Midbrain (tissue), 1 donor: ENCODE results near the gene ADSS1.
A peak's percentile ranks its signal among the peaks of the same experiment; 100 is the strongest.
"Not testable (repeated sequence)": the region's sequence is repeated elsewhere in the genome, so short reads cannot be mapped to it uniquely, and the experiment has no call there.

Experiments
- DNase-seq: peaks from one replicate; lab custom pipeline; 2025; lab: John Stamatoyannopoulos, UW

ADSS1 gene

GRCh38 chr14:104717646-104718045 lies 6.4 kb upstream of the ADSS1 start:
- DNase-seq = no peak

DNA sequence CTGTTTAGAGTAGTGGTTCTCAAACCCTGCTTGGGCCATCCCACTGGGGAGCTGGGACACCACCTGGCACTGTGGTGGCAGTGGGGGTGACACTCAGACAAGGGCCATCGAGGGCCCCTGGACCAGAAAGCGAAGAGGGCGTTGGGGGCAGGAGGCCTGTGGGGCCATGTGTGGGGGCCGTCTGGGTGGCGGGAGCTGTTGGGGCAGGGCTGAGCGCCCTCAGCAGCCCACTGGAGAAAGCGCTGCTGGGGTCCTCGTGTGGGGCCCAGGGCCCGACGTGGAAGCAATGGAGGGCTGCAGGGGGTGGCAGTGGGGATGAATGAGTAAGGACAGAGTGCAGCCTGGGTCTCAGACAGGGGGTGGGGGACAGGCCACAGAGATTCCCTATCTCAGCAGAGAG lies 5.9 kb upstream of the ADSS1 start:
- DNase-seq = no peak

- DNase-seq = no peak
Observed at GRCh38 chr14:104718871-104719270, 5.2 kb upstream of the ADSS1 start.

GRCh38 chr14:104719343-104719742 lies 4.7 kb upstream of the ADSS1 start:
- no peak for DNase-seq

GRCh38 chr14:104721505-104722431 lies 2.3 kb upstream of the ADSS1 start:
- DNase-seq = no peak

DNA sequence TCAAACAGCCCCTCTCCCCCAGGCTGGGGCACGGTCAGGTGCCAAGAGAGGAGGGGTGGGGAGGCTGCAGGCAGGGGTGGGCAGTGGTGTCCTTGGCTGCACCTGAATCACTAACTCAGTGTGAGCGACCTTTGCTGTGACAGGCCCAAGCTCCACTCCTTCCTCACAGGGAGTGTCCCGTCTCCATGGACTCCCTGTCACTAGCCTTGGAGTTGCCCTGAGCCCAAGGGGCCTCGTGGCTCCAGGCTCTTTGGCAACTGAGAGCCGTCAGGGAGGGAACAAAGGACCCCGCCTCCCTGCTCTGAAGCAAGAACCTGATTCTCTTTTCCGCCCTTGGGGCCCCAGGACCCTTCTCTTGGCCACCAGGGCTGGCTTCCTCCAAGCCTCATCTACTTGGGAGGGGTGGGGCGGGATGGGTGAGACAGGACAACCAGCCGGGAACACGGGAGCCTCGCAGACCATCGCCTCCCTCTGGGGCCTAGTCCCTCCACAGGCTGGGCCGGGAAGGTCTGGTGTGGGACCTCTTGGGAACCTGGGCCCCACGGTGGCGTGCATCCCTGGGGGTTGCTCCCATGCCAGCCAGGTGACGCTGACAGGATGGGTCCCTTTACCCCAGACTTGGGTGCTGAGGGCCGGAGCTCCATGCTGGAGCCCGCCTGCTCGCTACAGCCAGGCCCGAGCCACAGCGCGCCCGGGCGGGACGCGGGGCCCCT lies 935 bp upstream of the ADSS1 start:
- DNase-seq = no peak

GRCh38 chr14:104724407-104724980 lies 465 bp downstream of the ADSS1 start:
- no peak for DNase-seq

DNA sequence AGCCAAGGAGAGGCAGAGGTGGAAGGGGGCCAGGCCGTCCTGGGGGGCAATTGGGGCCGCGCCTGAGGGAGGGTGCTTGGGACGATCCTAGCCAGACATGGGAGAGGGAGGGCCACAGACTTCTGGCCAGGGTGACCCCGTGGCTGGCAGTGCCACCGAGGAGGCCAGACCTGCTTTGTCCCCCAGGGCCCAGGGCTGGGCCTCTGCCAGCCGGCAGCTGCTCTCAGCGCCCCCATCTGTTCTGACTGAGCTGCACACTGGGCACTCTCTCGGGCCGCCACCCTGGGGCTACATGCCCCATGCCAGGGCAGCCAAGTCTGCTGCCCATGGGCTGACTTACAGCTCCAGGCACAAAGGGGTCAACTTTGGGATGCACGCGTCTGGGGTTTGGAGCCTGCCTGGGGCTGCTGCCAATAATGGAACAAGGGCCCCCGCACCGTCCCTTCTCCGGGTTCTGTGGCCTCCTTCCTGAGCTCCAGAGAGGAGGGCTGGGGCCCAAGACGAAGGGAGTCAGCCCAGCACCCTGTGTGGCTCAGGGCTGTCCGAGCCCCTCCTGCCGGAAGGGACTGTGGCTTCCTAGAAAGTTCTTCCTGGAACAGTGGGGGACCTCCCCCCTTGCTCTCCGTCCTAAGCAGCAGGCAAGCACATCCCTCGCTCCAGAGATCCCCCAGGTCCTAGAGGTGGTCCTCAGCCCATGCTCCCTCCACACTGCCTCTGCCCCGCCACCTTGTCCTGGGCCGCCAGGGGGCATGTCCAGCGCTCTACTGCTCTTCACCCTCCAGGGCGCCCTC lies 1.1 kb downstream of the ADSS1 start:
- DNase-seq = peak; percentile 56

DNA sequence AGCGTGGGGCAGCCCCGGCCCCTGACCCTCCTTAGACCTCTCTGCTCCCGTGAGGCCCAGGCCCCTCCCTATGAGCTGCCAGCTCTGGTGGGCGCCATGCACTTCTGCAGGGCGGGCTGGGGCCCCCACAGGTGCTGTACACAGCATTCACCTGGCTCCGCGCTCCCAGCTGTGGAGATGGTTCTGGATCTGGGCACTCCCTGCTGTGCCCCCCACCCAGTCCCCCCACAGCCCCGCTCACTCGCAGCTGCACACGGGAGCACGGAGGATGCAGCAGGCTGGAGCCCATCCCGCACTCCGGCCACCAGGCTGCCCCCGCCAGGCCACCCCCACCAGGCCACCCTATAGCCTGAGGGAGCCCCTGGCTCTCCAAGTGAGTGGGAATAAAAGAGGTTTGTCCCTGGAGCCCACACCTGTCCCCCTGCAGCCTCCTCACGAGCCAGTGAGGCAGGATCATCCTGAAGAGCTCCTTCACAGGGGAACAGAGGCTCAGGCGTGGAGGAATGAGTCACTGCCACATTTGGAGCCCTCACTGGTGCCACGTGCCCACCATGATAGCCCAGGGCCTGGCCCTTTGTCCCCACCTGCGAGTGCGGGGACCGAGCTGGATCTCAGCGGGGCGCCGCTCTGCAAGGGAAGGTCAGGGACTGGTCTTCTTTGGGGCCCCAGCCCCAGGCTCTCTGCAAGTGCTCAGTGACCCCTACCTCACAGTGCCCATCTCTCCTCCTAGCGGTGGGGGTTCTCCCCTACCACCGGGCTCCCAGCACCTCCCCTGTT lies 1.9 kb downstream of the ADSS1 start:
- no peak for DNase-seq

DNA sequence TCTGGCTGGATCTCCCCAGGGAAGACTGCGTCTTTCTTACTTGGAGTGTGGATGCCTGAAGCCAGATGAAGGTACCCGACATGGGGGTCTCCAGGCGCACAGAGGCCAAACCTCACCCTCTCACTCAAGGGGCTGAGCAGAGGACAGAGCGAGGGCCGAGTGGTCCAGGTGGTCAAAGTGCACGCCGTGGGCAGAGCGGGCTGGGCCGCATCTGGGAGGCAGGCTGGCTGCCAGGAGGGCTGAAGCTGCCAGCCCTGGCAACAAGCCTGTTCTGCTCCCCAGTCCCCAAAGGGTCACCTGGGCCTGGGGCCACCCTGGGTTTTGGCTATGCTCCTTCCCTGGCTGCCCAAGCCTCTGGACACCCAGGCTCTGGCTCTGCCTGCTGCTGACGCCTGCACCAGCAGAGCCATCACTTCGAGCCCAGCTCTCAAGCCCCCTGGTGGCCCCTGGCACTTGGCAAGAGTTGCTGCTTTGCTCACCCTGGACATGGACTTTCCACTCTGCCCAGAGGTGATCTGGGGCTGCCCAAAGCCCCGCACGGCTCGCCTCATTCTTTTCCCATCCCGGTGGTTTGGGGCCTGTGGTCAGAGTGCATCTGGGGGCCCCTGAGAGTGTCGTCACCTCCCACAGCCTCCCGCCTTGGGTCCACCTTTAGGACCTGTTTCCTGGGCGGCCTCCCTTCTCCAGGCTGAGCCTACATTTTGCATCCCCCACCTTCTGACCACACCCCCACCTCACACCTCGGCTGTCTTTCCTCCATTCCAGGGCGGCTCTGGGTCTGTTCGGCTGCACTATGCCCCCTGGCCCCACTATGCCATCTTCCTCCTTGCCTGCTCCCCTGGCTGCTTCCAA lies 2.8 kb downstream of the ADSS1 start:
- peak; percentile 38 for DNase-seq

- no peak for DNase-seq
Observed at GRCh38 chr14:104728631-104729030, 4.6 kb downstream of the ADSS1 start.

DNA sequence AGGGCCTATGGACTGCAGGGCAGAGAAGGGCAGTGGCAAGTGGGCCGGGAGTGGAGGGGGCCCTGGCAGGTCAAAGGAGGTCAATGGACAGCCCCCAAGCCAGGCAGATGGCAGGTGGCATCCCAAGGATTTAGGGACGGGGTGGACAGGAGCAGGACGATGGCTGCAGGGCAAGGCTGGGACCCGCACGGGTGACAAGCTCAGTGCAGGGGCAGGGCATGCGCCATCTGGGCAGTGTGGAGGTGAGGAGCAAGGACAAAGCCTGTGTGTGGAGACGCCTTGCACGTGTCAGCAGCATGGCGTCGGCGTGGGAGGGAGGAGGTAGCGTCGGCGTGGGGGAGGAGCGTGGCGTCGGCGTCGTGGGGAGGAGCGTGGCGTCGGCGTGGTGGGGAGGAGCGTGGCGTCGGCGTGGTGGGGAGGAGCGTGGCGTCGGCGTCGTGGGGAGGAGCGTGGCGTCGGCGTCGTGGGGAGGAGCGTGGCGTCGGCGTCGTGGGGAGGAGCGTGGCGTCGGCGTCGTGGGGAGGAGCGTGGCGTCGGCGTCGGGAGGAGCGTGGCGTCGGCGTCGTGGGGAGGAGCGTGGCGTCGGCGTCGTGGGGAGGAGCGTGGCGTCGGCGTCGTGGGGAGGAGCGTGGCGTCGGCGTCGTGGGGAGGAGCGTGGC lies 5.3 kb downstream of the ADSS1 start:
- not testable (repeated sequence) for DNase-seq

DNA sequence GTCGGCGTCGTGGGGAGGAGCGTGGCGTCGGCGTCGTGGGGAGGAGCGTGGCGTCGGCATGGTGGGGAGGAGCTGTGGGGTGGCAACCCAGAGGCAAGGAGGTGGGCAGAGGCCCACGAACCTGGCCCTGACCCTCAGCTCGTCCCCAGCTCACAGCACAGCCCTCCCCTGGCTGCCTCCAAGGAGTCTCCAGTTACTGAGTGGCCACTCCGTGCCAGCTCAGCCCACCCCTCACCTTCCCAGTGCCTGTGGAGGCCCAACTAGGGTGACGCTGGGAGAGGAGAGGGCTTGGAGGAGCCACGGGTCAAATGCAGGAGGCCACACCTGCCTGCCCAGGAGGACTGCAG lies 5.8 kb downstream of the ADSS1 start:
- no peak for DNase-seq

DNA sequence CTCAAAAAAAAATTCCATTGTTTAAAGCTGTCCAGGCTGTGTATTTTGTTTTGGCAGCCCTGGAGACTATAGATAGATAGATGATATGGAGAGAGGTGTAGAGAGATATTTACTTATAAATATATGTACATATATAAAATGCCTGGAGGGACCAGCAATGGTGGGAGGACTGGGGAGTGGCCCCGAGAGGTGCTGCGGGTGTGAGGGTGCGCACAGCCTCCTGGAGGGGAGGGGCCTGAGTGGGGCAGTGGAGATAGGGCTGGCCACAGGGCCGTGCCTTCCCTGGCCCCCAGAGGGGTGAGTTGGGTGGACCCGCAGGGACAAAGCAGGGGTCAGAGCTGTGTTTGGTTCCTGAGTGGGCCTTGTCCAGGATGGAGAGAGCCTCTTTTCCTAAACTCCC lies 6.5 kb downstream of the ADSS1 start:
- DNase-seq = no peak

GRCh38 chr14:104731320-104732294 lies 7.6 kb downstream of the ADSS1 start:
- DNase-seq = no peak

GRCh38 chr14:104732355-104732804 lies 8.4 kb downstream of the ADSS1 start:
- no peak for DNase-seq

DNA sequence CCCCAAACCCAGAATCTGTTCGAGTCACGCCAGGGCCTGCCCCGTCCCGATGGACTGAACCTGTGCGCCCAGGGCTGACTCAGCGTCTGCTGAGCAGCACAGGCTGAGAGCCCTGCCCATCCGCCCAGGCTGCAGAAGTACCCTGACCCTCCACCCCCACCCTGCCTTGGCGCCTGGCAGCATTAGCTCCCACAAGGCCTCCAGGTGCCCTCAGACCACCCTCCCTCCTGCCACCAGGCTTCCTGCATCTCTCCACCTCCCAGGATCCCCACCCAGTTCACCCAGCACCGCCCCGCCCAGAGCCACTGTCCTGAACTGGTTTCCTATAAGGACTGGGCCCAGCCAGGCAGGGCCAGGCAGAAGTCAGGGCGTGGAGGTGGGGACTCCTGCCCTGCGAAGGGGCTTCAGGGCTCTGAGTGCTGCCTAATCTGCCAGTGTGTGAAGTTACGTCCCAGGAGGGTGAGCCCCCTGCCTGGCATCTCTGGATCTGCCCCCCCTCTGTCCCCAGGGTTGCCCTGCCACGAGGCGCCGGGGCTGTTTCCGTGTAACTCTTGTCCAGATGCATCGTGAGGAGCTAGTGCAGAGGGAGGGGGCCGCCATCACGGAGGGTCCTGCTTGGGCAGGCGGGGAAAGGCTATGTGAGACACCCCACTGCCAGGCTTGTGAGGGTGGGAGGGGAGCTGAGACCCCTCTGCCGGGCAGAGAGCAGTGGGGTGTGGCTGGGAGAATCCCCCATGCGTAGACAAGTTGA lies 9.1 kb downstream of the ADSS1 start:
- no peak for DNase-seq

- DNase-seq = no peak
Observed at GRCh38 chr14:104734051-104734587, 10.1 kb downstream of the ADSS1 start.
